Rectal smooth muscle tissue (tissue), 1 donor: Measurements from ENCODE around the gene PACSIN2.
A peak's percentile ranks its signal among the peaks of the same experiment; 100 is the strongest.
"Not testable (repeated sequence)": the region's sequence is repeated elsewhere in the genome, so short reads cannot be mapped to it uniquely, and the experiment has no call there.

Source experiments
- H3K27ac ChIP-seq: one replicate; pipeline ENCODE4 v1.7.0; 2013; ENCODE audit warnings: low read depth, low read length, inconsistent platforms
- H3K27me3 ChIP-seq: one replicate; pipeline ENCODE4 v1.7.0; 2013; ENCODE audit warnings: low read length; ENCODE audit not compliant: control insufficient read depth, insufficient read depth
- H3K36me3 ChIP-seq: one replicate; pipeline ENCODE4 v1.7.0; 2013; ENCODE audit warnings: low read length; ENCODE audit not compliant: control insufficient read depth, insufficient read depth
- H3K4me1 ChIP-seq: one replicate; pipeline ENCODE4 v1.7.0; 2013; ENCODE audit warnings: low read length; ENCODE audit not compliant: control insufficient read depth, insufficient read depth
- H3K4me3 ChIP-seq: one replicate; pipeline ENCODE4 v1.7.0; 2013; ENCODE audit warnings: low read length
- H3K9ac ChIP-seq: one replicate; pipeline ENCODE4 v1.7.0; 2013; ENCODE audit warnings: low read length

The PACSIN2 gene

GRCh38 chr22:42983470-42983869 is 31.5 kb downstream of the PACSIN2 start:
- no peak overlapping the region for H3K27ac ChIP-seq
- H3K4me3 ChIP-seq = no peak overlapping the region
- H3K4me1 ChIP-seq = peaks cover 5% of the 10 kb centered on the region
- H3K36me3 ChIP-seq = no peaks in the 10 kb centered on the region
- H3K9ac ChIP-seq = no peak overlapping the region
- no peaks in the 10 kb centered on the region for H3K27me3 ChIP-seq

- H3K27ac ChIP-seq = no peak overlapping the region
- peaks cover 12% of the 10 kb centered on the region for H3K4me1 ChIP-seq
- H3K36me3 ChIP-seq = no peaks in the 10 kb centered on the region
- no peak overlapping the region for H3K4me3 ChIP-seq
- no peak overlapping the region for H3K9ac ChIP-seq
- H3K27me3 ChIP-seq = no peaks in the 10 kb centered on the region
These were observed 35.3 kb downstream of the PACSIN2 start for GRCh38 chr22:42979606-42980005.

- Histone ChIP-seq H3K9ac (no peak overlapping the region), H3K27ac (peak overlapping the region; percentile 46), H3K4me1 (peaks cover 12% of the 10 kb centered on the region)
These were observed 36.4 kb downstream of the PACSIN2 start for GRCh38 chr22:42978453-42979103.

GRCh38 chr22:42977569-42977968 is 37.4 kb downstream of the PACSIN2 start:
- H3K27ac ChIP-seq = no peak overlapping the region

More at GRCh38 chr22:42978453-42979103, 36.4 kb downstream of the PACSIN2 start:
- Histone ChIP-seq H3K4me3 (peak overlapping the region; percentile 9), H3K27me3 (no peaks in the 10 kb centered on the region), H3K36me3 (no peaks in the 10 kb centered on the region)

GRCh38 chr22:42976217-42976933 is 38.6 kb downstream of the PACSIN2 start:
- Histone ChIP-seq H3K9ac (no peak overlapping the region), H3K4me3 (no peak overlapping the region), H3K36me3 (no peaks in the 10 kb centered on the region), H3K27ac (no peak overlapping the region), H3K4me1 (peaks cover 19% of the 10 kb centered on the region), H3K27me3 (no peaks in the 10 kb centered on the region)

More at GRCh38 chr22:42977569-42977968, 37.4 kb downstream of the PACSIN2 start:
- no peaks in the 10 kb centered on the region for H3K36me3 ChIP-seq
- H3K4me3 ChIP-seq = no peak overlapping the region
- H3K27me3 ChIP-seq = no peaks in the 10 kb centered on the region
- H3K4me1 ChIP-seq = peaks cover 17% of the 10 kb centered on the region
- H3K9ac ChIP-seq = no peak overlapping the region

GRCh38 chr22:42974223-42974622 is 40.7 kb downstream of the PACSIN2 start:
- Histone ChIP-seq H3K9ac (no peak overlapping the region), H3K4me1 (peaks cover 19% of the 10 kb centered on the region), H3K27ac (no peak overlapping the region), H3K4me3 (no peak overlapping the region), H3K36me3 (no peaks in the 10 kb centered on the region), H3K27me3 (no peaks in the 10 kb centered on the region)

- Histone ChIP-seq H3K27me3 (no peaks in the 10 kb centered on the region), H3K36me3 (no peaks in the 10 kb centered on the region), H3K27ac (no peak overlapping the region), H3K4me1 (peaks cover 14% of the 10 kb centered on the region), H3K4me3 (no peak overlapping the region), H3K9ac (no peak overlapping the region)
These were observed 41.4 kb downstream of the PACSIN2 start for GRCh38 chr22:42973536-42973881.

GRCh38 chr22:42972649-42973535 is 42.1 kb downstream of the PACSIN2 start:
- Histone ChIP-seq H3K27ac (no peak overlapping the region), H3K4me1 (peaks cover 8% of the 10 kb centered on the region), H3K9ac (no peak overlapping the region), H3K27me3 (no peaks in the 10 kb centered on the region), H3K4me3 (no peak overlapping the region), H3K36me3 (no peaks in the 10 kb centered on the region)

- not testable (repeated sequence) for H3K4me3 ChIP-seq, H3K36me3 ChIP-seq, H3K9ac ChIP-seq, H3K27me3 ChIP-seq, H3K27ac ChIP-seq
- peaks cover 12% of the 10 kb centered on the region for H3K4me1 ChIP-seq
These were observed 43.5 kb downstream of the PACSIN2 start for GRCh38 chr22:42971473-42971860.

GRCh38 chr22:42970029-42970428 is 44.9 kb downstream of the PACSIN2 start:
- peaks cover 21% of the 10 kb centered on the region for H3K4me1 ChIP-seq
- H3K9ac ChIP-seq = no peak overlapping the region
- H3K27ac ChIP-seq = no peak overlapping the region
- H3K27me3 ChIP-seq = no peaks in the 10 kb centered on the region
- H3K36me3 ChIP-seq = no peaks in the 10 kb centered on the region
- H3K4me3 ChIP-seq = no peak overlapping the region

GRCh38 chr22:42969348-42969975 is 45.5 kb downstream of the PACSIN2 start:
- Histone ChIP-seq H3K9ac (no peak overlapping the region), H3K4me1 (peaks cover 19% of the 10 kb centered on the region), H3K27me3 (no peaks in the 10 kb centered on the region), H3K4me3 (no peak overlapping the region), H3K36me3 (no peaks in the 10 kb centered on the region), H3K27ac (peak overlapping the region; percentile 36)

GRCh38 chr22:42967933-42968332 is 47.0 kb downstream of the PACSIN2 start:
- Histone ChIP-seq H3K4me3 (no peak overlapping the region), H3K27ac (no peak overlapping the region), H3K4me1 (peaks cover 17% of the 10 kb centered on the region), H3K36me3 (no peaks in the 10 kb centered on the region), H3K9ac (no peak overlapping the region), H3K27me3 (no peaks in the 10 kb centered on the region)
